Amniotic stem cell (primary cell): ENCODE measurements around the gene VAT1L.
"Not testable (repeated sequence)": the region's sequence is repeated elsewhere in the genome, so short reads cannot be mapped to it uniquely, and the experiment has no call there.

Source experiments
- DNase-seq: peaks from one replicate; lab custom pipeline; 2025; lab: John Stamatoyannopoulos, UW

VAT1L gene

DNA sequence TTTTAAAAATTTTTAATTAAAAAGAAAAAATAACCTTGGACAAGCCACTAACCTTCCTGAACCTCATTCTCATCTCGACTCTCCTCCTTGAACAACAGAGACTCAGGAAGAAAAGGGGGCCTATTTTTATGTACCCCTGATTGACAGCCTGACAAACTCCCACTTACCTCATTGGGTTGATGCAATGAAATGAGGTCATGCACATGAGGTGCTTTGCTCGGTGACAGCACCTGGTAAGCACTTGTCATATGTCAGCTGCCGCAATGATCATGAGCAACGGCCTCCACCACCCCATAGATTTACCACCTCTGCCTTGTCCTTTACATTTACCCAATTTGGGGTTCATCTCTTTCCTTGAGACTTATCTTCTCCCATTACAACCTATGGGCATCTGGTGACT lies 167.9 kb downstream of the VAT1L start:
- DNase-seq = no peak

DNA sequence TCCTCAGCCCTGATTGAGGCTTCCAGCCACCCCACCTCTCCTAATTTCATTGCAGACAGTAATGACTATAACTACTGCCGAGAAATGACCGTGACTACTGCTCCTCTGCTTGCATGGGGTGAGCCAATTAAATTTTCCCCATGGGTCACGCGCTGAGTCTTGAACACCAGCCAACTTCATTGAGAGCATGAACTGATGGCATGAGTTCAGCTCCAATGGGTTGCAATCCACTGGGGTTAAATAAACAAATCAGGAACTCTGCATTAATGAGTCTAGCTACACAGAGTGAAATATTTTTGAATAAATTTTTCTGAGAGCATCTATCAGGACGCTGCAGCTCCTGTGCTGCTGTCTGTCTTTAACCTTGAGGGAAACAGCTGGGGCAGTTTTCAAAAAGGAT lies 172.4 kb downstream of the VAT1L start:
- no peak for DNase-seq

DNA sequence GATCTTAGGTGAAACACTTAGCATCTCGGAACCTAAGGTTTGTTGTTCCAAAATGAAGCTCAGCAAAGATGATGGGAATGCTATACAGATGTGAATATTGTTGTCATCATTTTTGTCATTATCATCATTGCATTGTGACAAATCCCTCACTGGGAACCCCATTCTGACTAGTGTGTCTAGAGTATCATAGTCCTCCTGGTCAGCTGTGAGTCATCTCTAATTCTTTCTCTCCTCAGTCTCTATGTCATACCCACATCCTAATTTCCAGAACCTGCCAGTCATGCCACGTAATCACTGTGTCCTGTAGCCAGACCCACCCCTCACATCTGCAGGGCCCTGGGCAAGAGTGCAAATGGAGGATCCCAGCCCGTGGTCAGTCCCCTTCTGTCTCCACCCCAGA lies 173.4 kb downstream of the VAT1L start:
- DNase-seq = no peak

DNA sequence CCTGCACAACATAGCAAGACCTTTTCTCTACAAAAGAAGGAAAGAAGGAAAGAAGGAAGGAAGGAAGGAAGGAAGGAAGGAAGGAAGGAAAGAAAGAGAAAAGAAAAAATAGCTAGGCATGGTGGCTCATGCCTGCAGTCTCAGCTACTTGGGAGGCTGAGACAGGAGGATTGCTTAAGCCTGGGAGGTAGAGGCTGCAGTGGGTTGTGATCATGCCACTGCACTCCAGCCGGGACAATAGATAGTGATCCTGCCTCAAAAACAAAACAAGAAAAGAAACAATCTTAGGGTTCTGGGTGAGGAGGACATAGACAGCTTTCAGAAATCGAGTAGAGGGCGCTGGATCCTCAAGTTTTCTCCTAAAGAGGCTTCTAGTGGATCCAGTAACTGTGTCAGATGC lies 174.3 kb downstream of the VAT1L start:
- no peak for DNase-seq

DNA sequence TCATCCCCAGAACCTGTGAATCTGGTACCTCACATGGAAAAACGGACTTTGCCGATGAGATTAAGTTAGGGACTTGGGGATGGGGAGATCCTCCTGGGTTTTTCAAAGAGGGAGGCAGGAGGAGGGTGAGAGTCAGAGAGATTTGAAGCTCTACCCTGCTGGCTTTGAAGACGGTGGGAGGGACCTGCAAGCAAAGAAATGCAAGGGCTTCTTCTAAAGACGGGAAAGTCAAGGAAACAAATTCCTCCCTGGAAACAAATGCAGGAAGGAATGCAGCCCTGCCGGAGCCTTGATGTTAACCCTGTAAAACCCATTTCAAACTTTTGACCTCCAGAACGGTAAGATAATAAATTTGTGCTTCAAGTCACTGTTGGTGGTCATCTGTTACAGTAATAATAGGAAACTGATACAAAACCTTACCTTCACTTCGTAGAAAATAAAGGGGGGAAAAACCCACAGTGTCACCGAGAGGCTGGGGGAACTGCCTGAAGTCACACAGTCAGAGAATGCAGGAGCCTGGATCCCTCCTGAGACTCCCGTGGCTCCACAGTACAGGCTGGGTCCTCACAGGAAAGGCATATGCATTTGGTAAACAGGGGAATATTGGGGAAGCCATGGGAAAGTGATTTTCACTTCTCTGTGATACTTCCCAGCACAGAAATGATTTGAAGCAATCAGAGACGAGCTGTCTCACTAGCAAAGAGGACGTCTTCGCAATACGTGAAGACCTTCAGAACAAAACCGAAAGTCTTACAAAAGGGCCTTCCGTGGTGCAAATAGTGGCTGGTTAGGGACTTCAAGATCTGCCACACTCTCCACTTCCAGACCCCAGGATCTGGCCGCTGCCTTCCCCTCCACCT lies 175.1 kb downstream of the VAT1L start:
- no peak for DNase-seq

DNA sequence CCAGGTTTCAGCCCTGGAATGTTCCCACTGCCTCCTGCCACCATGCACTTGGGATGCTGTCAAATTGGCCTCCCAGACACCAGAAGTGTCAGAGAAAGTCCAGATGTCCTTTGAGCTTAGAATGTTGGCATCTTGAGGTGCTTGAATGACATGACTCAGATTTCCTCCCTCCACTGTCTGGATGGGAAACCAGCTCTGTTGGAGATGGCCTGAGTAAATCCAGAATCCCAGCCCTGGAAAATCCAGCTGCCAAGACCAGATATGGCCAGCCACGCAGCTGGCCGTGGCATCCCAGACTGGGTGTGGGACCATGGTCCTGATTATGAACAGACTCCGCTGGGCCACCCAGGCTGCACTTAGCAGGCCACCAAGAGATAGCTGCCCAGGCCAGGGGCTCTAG lies 177.0 kb downstream of the VAT1L start:
- no peak for DNase-seq

DNA sequence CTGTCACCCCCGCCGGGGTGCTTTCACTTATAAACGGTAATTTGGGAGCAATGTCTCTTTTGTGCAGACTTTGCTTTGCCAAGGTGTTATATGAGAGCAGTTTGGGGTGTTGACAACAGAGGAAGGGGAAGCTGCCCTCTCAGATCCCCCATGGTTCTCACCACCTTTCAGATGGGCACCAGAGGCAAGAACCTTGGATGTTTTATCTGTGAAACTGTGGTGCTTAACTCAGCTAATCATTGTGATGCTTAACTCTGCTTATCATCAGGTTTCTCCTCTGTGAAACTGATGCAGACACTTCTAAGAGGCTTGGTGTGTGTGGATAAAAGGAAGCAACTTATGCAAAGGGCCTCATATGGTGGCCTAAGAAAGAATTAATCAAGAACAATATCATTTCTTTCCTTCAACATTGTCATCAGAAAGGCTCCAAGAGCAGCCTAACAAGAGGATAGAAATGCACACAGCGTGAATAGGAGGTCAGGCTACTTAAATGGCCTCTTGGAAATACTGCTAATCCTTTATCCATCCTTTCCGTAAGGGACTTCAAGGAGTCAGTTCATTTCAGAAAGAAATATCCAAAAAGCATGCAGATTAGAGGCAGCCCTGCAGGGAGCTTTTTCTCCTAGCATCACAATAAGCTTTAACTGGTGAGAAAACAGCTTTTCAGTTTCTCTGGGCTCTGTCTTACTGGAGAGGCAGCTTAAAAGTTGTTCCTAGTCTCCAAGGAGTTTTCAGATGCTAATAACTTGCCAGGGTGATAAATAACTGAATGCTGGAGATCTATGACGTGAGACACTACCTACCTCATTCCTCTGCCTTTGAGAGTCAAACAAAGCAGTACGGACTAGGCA lies 178.9 kb downstream of the VAT1L start:
- no peak for DNase-seq

DNA sequence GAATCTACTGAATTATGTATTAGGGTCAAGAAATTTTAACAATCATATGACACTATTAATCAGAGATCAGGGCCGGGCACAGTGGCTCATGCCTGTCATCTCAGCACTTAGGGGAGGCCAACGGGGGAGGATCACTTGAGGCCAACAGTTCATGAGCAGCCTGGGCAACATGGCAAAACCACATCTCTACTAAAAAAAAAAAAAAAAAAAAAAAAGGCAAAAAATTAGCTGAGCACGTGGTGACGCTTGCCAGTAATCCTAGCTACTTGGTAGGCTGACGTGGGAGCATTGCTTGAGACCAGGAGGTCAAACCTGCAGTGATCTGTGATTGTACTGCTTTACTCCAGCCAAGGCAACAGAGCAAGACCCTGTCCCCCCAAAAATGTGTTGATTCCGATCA lies 181.5 kb downstream of the VAT1L start:
- no peak for DNase-seq

DNA sequence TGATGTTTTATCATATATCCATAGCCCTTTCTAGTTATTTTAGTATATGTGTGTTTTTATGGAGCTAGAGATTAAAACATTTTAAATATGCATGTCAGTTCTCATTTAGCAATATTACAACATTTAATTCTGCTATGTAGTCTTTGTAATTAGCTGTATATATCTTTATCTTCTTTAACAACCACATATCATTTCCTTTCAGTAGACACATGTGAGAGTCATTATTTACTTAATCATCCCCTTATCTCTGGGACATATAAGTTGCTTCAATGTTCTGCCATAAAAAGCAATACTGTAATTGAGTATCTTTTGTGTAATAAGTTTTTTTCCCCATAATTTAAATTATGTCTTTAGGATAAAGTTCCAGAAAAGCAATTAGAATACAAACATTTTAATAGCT lies 182.0 kb downstream of the VAT1L start:
- DNase-seq = no peak

DNA sequence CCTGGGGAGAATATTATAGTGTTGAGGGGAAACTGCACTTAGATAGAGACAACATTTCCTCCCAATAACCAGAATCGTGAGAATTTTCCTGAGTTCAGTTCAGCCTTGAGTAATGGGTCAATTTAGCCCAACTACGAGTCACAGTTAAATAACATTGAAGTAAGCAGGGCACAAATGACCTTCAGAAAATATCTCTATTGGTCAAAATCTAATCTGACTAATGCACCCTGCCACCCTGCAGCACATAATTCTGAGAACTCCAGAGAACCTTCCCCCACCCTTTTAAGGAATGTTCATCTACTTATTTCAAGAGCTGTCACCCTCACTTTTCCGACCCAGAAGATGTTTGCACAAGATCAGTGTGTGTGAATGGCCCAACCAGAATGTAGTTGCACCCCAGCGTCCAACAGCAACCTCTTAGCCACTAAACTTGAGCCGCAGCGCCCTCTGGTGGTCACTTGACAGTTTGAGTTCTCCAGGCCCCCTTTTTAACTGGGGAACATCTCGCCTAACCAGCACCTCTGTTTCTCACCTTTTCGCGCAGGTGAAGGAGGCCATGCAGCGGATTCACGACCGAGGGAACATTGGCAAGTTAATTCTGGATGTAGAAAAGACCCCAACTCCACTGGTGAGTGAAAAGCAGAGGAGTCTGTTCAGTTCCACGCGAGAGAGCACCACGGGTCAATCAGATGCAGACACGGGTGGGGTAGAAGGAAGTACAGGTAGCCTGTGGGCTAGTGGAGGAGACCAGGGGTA lies 183.1 kb downstream of the VAT1L start:
- DNase-seq = no peak

DNA sequence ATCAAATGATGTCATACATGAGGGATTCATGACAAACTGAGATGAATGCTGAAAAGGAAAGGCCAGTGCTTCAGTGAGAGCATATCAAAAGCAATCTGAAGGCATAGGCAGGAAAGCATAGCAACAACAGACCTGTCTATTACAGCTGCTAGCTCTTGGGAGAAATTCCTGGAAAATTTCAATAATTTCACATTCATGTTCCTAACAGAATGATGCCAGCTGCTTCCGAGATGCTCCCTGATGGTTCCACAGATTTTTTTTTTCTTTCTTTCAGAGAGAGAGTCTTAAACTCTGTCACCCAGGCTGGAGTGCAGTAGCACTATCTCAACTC lies 183.7 kb downstream of the VAT1L start:
- no peak for DNase-seq

DNA sequence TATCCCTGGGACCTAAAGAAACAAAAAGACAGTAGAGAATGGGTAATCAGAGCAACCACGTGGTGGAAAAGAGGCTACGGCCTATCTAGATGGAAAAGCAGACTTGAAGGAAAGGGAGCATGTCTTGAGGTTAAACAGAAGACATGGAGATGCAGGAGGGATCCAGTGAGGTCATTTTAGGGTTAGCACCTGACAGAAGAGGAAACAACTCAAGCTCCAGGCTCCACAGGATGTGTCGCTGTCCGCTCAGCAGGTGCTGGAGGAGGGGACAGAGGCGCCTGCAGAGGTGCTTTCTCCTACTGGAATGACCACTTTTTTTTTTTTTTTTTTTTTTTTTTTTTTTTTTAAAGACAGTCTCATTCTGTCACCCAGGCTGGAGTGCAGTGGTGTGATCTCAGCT lies 186.5 kb downstream of the VAT1L start:
- DNase-seq = no peak

DNA sequence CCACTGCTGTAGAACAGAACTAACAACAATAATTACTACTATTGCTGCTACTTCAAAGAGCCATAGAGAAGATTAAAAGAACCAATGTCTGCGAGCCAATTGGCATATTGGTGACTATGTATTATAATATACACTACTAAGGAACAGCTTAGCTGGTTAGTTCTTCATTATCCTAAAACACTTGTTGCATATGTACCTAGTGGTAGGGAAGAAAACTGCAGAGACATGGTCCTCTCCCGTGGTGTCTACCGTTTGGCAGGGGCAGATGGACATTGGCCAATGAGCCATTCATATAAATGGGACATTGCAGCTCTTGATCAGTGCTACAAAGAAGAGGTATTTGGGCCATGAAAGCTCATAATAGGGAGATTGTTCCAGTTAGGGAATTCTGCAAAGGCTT lies 187.6 kb downstream of the VAT1L start:
- no peak for DNase-seq

DNA sequence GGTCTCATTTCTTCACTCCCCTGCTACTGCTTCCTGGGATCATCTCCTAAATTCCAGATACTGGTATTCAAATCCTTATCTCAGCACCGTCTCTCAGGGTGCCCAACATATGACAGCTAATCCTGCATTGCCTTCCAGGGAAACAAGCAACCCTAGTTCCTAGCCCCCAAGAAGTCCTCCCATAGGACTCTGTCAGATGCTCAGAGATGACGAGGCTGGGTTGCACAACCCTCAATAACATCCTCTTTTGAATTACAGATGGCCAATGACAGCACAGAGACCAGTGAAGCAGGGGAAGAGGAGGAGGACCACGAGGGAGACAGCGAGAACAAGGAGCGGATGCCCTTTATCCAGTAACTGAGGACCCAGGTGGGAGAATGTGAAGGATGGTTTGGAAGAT lies 189.0 kb downstream of the VAT1L start:
- DNase-seq = no peak

DNA sequence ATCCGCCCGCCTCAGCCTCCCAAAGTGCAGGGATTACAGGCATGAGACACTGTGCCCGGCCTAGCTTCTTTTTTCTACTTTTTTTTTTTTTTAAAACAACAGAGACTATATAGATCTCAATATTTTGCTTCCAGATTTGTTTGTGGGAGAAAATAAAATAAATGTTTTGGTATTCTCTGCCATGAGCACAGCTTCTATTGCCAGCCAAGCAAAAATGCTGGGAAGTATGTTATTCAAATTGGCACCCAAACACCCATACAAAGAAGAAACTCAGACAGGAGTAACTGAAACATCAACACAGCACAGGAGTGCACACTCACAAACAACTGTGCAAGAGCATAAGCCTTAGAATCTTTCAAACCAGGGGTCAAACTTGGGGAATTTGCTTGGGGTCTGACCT lies 196.7 kb downstream of the VAT1L start:
- DNase-seq = no peak

DNA sequence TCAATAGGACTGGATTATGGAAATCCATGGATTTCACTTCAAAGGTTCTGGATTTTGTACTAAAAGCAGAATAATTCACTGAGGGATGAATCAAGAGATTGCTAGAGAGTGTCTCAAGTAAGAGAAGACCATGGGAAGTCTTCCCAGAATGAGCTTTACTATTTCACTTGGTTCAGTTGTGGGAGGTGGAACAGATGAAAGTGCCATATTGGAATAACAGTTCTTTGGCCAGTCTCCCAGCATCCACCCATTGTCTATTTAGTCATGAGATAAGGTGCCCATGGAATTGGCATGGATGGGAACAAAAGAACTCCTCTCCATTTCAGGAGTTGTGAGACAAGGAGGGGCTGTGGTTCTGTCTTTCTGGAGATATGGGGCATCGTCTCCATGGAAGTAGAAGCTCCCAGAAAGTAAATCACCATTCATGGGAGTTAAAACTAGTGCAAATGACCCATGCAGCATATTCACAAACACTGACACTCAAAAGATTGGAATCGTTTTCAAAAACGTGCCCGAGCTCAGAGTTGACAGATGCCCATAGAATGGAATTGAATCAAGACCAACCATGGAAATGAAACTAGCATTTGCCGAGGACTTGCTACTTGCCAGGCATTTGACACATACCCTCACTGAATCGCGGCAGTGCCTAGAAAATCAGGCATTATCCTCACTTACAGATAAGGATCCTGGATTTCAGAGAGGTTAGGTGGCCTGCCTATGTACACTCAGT lies 197.8 kb downstream of the VAT1L start:
- DNase-seq = no peak

DNA sequence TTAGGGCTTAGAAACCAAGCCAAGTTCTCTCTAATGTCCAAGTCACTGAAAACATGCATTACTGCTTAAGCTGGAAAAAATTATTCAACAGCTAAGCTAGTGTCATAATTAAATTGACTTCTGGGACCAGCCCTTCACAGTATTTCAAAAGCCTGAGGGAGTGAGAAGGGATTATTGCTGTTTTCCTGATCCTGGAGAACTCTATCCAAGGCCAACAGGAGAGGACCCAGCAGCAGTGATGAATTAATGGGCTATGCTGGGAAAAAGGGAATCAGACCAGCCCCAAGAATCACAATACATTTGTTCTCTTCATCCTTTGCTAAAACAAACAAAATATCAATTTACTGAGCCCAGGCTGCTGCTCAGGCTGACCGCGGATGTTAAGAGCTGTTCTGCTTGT lies 199.4 kb downstream of the VAT1L start:
- DNase-seq = no peak

DNA sequence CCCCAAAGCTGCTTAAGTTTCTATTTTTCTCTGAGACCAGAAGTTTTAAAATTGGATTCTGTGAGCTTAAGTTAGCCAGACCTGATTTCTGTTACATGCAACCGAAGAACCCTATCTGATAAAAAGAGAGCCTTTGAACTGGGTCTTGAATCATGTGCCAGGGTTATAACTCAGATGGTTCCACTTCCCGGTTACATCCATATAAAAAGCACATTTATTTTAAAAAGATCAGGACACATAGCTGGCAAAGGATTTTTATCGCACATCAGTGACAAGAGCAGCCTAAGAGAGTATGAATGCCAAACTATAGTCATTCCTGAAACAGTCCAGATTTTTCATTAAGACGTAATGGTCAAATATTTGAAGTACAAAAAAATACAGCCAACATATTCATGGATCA lies 201.5 kb downstream of the VAT1L start:
- no peak for DNase-seq

DNA sequence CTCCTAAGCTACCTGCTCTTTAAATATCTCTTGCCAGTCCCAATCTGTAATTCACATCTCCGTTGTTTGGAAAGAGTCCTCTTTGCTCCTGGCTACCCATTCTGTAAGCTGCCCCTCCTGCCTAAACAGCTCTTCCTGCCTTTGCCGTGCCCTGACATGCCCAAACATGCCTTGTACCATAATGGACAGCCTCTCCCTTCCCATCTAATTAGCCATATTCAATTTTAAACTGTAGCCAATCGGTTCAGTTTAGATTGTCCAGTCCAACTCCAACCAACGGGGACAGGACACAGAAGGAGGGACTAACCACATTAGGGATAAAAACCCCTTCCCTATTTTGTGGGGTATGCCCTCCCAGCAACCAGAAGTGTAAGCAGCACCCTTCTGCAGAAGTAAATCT lies 203.3 kb downstream of the VAT1L start:
- no peak for DNase-seq

DNA sequence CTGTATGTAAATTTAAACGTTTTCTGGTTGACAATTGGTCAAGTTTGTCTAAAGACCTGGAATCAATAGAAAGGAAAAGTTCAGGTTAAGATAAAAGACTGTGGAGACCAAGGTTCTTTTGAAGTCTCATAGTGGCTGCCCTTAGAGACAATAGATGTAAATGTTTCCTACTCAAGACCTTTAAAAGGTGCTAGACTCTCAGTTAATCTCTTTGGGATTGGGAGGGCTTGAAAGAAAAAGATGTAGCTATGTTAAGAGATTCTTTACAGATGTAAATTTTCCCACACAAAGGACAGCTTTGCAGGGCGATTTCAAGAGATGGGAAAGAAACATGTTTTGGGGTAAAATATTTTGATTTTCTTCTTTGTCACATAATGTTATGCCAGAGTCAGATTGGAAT lies 204.0 kb downstream of the VAT1L start:
- DNase-seq = not testable (repeated sequence)

DNA sequence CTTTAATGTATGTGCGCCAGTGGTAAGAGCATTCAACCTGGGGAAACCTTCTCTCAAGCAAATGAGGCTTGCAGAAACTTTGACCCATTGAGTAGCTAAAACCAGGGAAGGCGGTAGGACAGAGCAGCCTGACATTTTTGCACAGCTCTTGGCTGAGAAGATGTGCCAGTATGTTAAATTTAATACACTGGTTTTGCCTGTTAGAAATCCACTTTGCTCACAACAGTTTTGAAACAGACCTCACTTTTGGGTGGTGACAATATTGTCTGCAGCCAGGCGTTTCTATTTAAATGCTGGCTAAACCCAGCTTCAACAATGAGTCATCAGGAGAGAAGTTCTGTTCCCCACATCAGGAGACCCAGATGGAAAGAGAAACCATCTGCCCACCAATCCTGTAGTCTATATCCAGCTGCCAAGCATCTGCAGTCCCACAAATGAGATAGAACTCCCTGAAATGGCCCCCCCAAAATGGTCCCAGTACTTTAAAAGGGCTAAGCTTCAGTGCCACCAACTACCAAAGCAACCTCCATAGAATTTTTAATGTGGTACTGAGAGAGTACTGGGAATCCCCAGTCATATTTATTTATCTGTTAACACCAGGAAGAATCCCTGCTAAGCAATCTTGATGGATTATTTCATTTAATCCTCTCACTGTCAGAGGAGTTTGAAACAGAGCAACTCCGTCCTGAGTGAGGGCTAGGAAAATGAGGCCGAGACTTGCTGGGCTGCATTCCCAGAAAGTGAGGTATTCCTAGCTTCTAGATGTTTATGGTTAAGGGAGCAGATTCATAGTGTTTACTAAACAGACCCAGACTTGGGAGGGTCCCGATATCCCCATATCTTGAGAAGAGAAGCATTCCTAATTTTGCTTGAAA lies 205.0 kb downstream of the VAT1L start:
- no peak for DNase-seq
